Neural progenitor cell (in vitro differentiated cells): Measurements from ENCODE around the gene XIRP1. TPM values are rescaled to one million over a fixed set of nuclear protein-coding genes. Genes with fewer than 3 reads are reported as not detected.

Experiments used
- DNase-seq: peaks from one replicate; pipeline ENCODE4 v3.0.0-alpha.2; 2016; ENCODE audit warnings: low spot score
- H2AFZ ChIP-seq: fragments of 200-600 bp; sonication (generic); replicated peaks from 2 replicates; pipeline ENCODE4 v1.6.1; 2016; ENCODE audit warnings: antibody characterized with exemption
- H3F3A ChIP-seq: fragments of 200-600 bp; sonication (generic); 2 replicates; pipeline ENCODE4 v1.6.1; 2016; ENCODE audit warnings: antibody characterized with exemption, low read depth
- H3K27ac ChIP-seq: fragments of 200-600 bp; sonication (generic); 2 replicates; pipeline ENCODE4 v1.5.1; 2016; ENCODE audit warnings: mild to moderate bottlenecking
- H3K27me3 ChIP-seq: fragments of 200-600 bp; sonication (generic); 2 replicates; pipeline ENCODE4 v1.6.1; 2016; ENCODE audit warnings: mild to moderate bottlenecking, moderate library complexity
- H3K36me3 ChIP-seq: fragments of 200-600 bp; sonication (generic); 2 replicates; pipeline ENCODE4 v1.5.1; 2016
- H3K4me1 ChIP-seq: fragments of 200-600 bp; sonication (generic); 2 replicates; pipeline ENCODE4 v1.6.1; 2016; ENCODE audit warnings: mixed run types
- H3K4me2 ChIP-seq: fragments of 200-600 bp; sonication (generic); 2 replicates; pipeline ENCODE4 v1.6.1; 2016
- H3K4me3 ChIP-seq: fragments of 200-600 bp; sonication (generic); 2 replicates; pipeline ENCODE4 v1.5.1; 2016
- H3K79me2 ChIP-seq: fragments of 200-600 bp; sonication (generic); 2 replicates; pipeline ENCODE4 v1.6.1; 2016; ENCODE audit warnings: low read depth
- H3K9ac ChIP-seq: fragments of 200-600 bp; sonication (generic); 2 replicates; pipeline ENCODE4 v1.6.1; 2016
- H3K9me3 ChIP-seq: fragments of 200-600 bp; sonication (generic); 2 replicates; pipeline ENCODE4 v1.5.1; 2016; ENCODE audit warnings: low read depth
- H4K20me1 ChIP-seq: fragments of 200-600 bp; sonication (generic); 2 replicates; pipeline ENCODE4 v1.6.1; 2016; ENCODE audit warnings: low read depth
- H3K27ac Mint-ChIP-seq: 3 replicates; pipeline ENCODE4 v1.8.0; 2021; ENCODE audit warnings: mixed read lengths
- H3K27me3 Mint-ChIP-seq: 2 replicates; pipeline ENCODE4 v1.8.0; 2022; ENCODE audit warnings: low read depth, mild to moderate bottlenecking, inconsistent platforms, moderate library complexity, mixed read lengths; ENCODE audit not compliant: insufficient read depth
- H3K36me3 Mint-ChIP-seq: 3 replicates; pipeline ENCODE4 v1.8.0; 2021; ENCODE audit warnings: mixed read lengths
- H3K4me1 Mint-ChIP-seq: 3 replicates; pipeline ENCODE4 v1.8.0; 2021; ENCODE audit warnings: mixed read lengths
- H3K4me3 Mint-ChIP-seq: 3 replicates; pipeline ENCODE4 v1.8.0; 2021; ENCODE audit warnings: mild to moderate bottlenecking, moderate library complexity, mixed read lengths
- H3K9me3 Mint-ChIP-seq: 3 replicates; pipeline ENCODE4 v1.8.0; 2020; ENCODE audit warnings: mixed read lengths
- CTCF ChIP-seq: fragments of 200-600 bp; sonication (generic); IDR thresholded peaks from 2 replicates; pipeline ENCODE4 v1.5.1; 2017; ENCODE audit warnings: antibody characterized with exemption, mild to moderate bottlenecking
- EZH2 ChIP-seq: fragments of 200-600 bp; sonication (generic); IDR thresholded peaks from 2 replicates; pipeline ENCODE4 v1.6.1; 2017; ENCODE audit warnings: antibody characterized with exemption, mild to moderate bottlenecking, moderate library complexity
- EZH2phosphoT487 ChIP-seq: fragments of 200-600 bp; sonication (generic); IDR thresholded peaks from 2 replicates; pipeline ENCODE4 v1.6.1; 2017; ENCODE audit warnings: antibody characterized with exemption
- total RNA-seq: library from RNA; depleted of rRNA; stranded (reverse); fragments of >200 nt; gene quantifications from 2 replicates; pipeline ENCODE4 v1.2.3, GENCODE V29; 2015; ENCODE audit warnings: low replicate concordance

The XIRP1 gene
- total RNA-seq, 1 donor from 2014 or later, result not detected

DNA sequence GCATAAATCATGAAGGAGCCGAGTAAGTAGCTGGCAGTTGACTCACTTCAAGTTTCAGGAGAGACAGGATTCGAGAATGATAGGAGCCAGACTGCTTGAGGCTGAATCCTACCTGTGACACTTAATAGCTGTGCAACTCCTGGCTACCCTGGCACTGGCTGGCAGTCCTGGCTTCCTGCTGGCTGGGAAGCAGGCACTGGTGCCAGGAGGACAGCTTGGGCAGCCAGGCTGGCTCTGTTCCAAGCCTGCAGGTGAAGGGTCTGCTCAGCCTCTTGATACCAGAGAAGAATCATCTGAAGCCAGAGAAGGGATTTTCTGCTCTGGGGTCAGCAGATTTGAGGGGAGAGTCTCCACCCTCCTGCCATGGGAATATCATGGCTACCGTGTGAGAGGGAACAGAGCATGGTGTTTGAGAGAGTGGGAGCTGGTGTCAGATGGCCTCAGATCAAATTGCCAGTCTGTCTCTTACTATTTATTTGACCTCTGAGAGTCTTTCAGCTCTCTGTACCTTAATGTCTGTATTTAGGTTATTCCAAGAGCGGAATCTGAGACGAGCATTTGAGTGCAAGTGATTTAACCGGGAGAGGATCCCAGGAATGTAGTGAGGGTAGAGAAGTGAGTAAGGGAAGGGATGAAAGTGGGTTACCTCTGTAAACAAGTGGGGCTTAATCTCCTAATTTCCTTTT lies 4.4 kb upstream of the XIRP1 start:
- Histone ChIP-seq H3K79me2 (no peaks in the 10 kb centered on the region), H3F3A (no peaks in the 10 kb centered on the region), H3K4me2 (no peak overlapping the region), H3K36me3 (no peaks in the 10 kb centered on the region), H3K27me3 (no peaks in the 10 kb centered on the region), H2AFZ (peak overlapping the region; percentile 14), H3K4me1 (no peaks in the 10 kb centered on the region), H3K27ac (no peak overlapping the region), H4K20me1 (no peaks in the 10 kb centered on the region), H3K4me3 (no peak overlapping the region), H3K9ac (no peak overlapping the region), H3K9me3 (no peaks in the 10 kb centered on the region)
- no peak for DNase-seq
- Mint-ChIP-seq H3K36me3 (no peaks in the 10 kb centered on the region), H3K27ac (no peak overlapping the region), H3K4me3 (no peak overlapping the region), H3K9me3 (no peaks in the 10 kb centered on the region), H3K27me3 (peaks cover 6% of the 10 kb centered on the region), H3K4me1 (no peaks in the 10 kb centered on the region)
- TF ChIP-seq EZH2 (no peak), CTCF (no peak), EZH2phosphoT487 (no peak)

GRCh38 chr3:39196034-39196433 lies 3.6 kb upstream of the XIRP1 start:
- no peak for TF ChIP-seq EZH2
- TF ChIP-seq CTCF, result no peak
- no peak for TF ChIP-seq EZH2phosphoT487
- Histone ChIP-seq H4K20me1 (no peaks in the 10 kb centered on the region), H3K36me3 (no peaks in the 10 kb centered on the region), H3K9ac (no peak overlapping the region), H3K9me3 (no peaks in the 10 kb centered on the region), H3K79me2 (no peaks in the 10 kb centered on the region), H3F3A (no peaks in the 10 kb centered on the region), H3K4me2 (no peak overlapping the region), H3K27me3 (no peaks in the 10 kb centered on the region), H3K27ac (no peak overlapping the region), H2AFZ (no peak overlapping the region), H3K4me3 (no peak overlapping the region), H3K4me1 (no peaks in the 10 kb centered on the region)
- no peaks in the 10 kb centered on the region for H3K9me3 Mint-ChIP-seq
- peaks cover 12% of the 10 kb centered on the region for H3K27me3 Mint-ChIP-seq
- H3K4me3 Mint-ChIP-seq, result no peak overlapping the region
- no peak overlapping the region for H3K27ac Mint-ChIP-seq
- DNase-seq, result no peak
- H3K36me3 Mint-ChIP-seq, result no peaks in the 10 kb centered on the region
- H3K4me1 Mint-ChIP-seq, result peaks cover 2% of the 10 kb centered on the region

GRCh38 chr3:39193391-39193790 lies 996 bp upstream of the XIRP1 start:
- H3K4me3 ChIP-seq, result no peak overlapping the region
- H3K79me2 ChIP-seq, result no peaks in the 10 kb centered on the region
- H3K4me1 Mint-ChIP-seq, result peaks cover 8% of the 10 kb centered on the region
- no peak overlapping the region for H3K27ac Mint-ChIP-seq
- no peaks in the 10 kb centered on the region for H3K9me3 Mint-ChIP-seq
- no peak for TF ChIP-seq EZH2
- TF ChIP-seq EZH2phosphoT487, result no peak
- no peak for TF ChIP-seq CTCF
- H3K27me3 ChIP-seq, result no peaks in the 10 kb centered on the region
- no peaks in the 10 kb centered on the region for H3K9me3 ChIP-seq
- H3K4me1 ChIP-seq, result no peaks in the 10 kb centered on the region
- no peak overlapping the region for H3K9ac ChIP-seq
- no peaks in the 10 kb centered on the region for H3K36me3 Mint-ChIP-seq
- no peak for DNase-seq
- no peak overlapping the region for H2AFZ ChIP-seq
- no peaks in the 10 kb centered on the region for H4K20me1 ChIP-seq
- H3K4me3 Mint-ChIP-seq, result no peak overlapping the region
- H3K36me3 ChIP-seq, result no peaks in the 10 kb centered on the region
- H3K4me2 ChIP-seq, result no peak overlapping the region
- H3K27me3 Mint-ChIP-seq, result peaks cover 11% of the 10 kb centered on the region
- H3F3A ChIP-seq, result no peaks in the 10 kb centered on the region
- H3K27ac ChIP-seq, result no peak overlapping the region
